ENCODE results near the gene EIF4A2. TPM values are rescaled to one million over a fixed set of nuclear protein-coding genes. Genes with fewer than 3 reads are reported as not detected.

The EIF4A2 gene
- total and polyA plus RNA-seq, 5 donors from 2014 or later = 203 to 900 (median 251) TPM

DNA sequence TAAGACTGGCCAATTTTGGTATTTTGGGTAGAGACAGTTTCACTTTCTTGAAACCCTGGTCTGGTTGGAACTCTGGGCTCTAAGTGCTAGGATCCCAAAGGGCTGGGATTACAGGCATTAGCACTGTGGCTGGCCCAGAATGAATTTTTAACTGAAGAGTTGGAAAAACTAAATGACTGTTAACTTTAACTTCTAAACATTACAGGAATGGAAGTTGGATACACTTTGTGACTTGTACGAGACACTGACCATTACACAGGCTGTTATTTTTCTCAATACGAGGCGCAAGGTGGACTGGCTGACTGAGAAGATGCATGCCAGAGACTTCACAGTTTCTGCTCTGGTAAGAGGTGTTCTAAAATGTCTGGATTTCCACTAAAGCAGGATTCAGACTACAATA is 3.5 kb downstream of the EIF4A2 start:
- DNase-seq (no peak), ATAC-seq (ENCODE audit: low read depth in 2 of 2) (no peak)
- Mint-ChIP-seq H3K4me3 (peak overlapping the region; percentile 97 to 100 (median 100)), H3K36me3 (peaks cover 59% of the 10 kb centered on the region), H3K9me3 (peaks cover 0 to 3% (median 0%) of the 10 kb centered on the region in 7 donors), H3K4me1 (peaks cover 43 to 78% (median 58%) of the 10 kb centered on the region in 4 donors), H3K27me3 (peaks cover 15% of the 10 kb centered on the region), H3K27ac (peak overlapping the region in 2 of 3 donors; percentile 76 to 80)
- Histone ChIP-seq H3K4me3 (ENCODE audit: low read depth, low read length) (peak overlapping the region; percentile 96), H3K9me3 (ENCODE audit: control insufficient read depth in 2 of 2, low read length in 2 of 2) (no peaks in the 10 kb centered on the region), H3K27me3 (ENCODE audit: control insufficient read depth, insufficient read depth, low read length) (no peaks in the 10 kb centered on the region), H3K36me3 (ENCODE audit: control insufficient read depth, insufficient read depth, low read length) (peaks cover 72% of the 10 kb centered on the region), H3K4me1 (ENCODE audit: control insufficient read depth, insufficient read depth, low read length, poor library complexity, severe bottlenecking) (peaks cover 54% of the 10 kb centered on the region), H3K27ac (ENCODE audit: insufficient read depth, low read length, poor library complexity, severe bottlenecking) (peak overlapping the region; percentile 97)

GRCh38 chr3:186787642-186788481 is 4.5 kb downstream of the EIF4A2 start:
- peak overlapping the region; percentile 96 for H3K4me3 ChIP-seq (ENCODE audit: low read depth, low read length)
- DNase-seq = no peak

GRCh38 chr3:186788482-186789370 is 5.3 kb downstream of the EIF4A2 start:
- no peaks in the 10 kb centered on the region for H3K9me3 Mint-ChIP-seq

More at GRCh38 chr3:186787642-186788481, 4.5 kb downstream of the EIF4A2 start:
- Histone ChIP-seq H3K4me1 (ENCODE audit: control insufficient read depth, insufficient read depth, low read length, poor library complexity, severe bottlenecking) (peaks cover 50% of the 10 kb centered on the region), H3K9me3 (ENCODE audit: control insufficient read depth in 2 of 2, low read length in 2 of 2) (no peaks in the 10 kb centered on the region), H3K27ac (ENCODE audit: insufficient read depth, low read length, poor library complexity, severe bottlenecking) (peak overlapping the region; percentile 97), H3K27me3 (ENCODE audit: control insufficient read depth, insufficient read depth, low read length) (no peaks in the 10 kb centered on the region), H3K36me3 (ENCODE audit: control insufficient read depth, insufficient read depth, low read length) (peaks cover 81% of the 10 kb centered on the region)
- Mint-ChIP-seq H3K27me3 (peaks cover 11% of the 10 kb centered on the region), H3K4me1 (peaks cover 40 to 73% (median 53%) of the 10 kb centered on the region in 4 donors), H3K4me3 (peak overlapping the region; percentile 73 to 100 (median 98)), H3K36me3 (peaks cover 60% of the 10 kb centered on the region), H3K9me3 (peaks cover 0 to 3% (median 0%) of the 10 kb centered on the region in 7 donors), H3K27ac (peak overlapping the region; percentile 65 to 80 (median 76))
- ATAC-seq (ENCODE audit: low read depth in 2 of 2) = no peak

GRCh38 chr3:186789554-186790260 is 6.3 kb downstream of the EIF4A2 start:
- Mint-ChIP-seq H3K4me3 (peak overlapping the region in 2 of 4 donors; percentile 21 to 97), H3K27ac (peak overlapping the region in 2 of 3 donors; percentile 36 to 38), H3K4me1 (peaks cover 44 to 57% (median 48%) of the 10 kb centered on the region in 4 donors), H3K27me3 (no peaks in the 10 kb centered on the region), H3K36me3 (peaks cover 61% of the 10 kb centered on the region), H3K9me3 (no peaks in the 10 kb centered on the region)
- H3K9me3 ChIP-seq (ENCODE audit: control insufficient read depth in 2 of 2, low read length in 2 of 2) = no peaks in the 10 kb centered on the region
- H3K4me1 ChIP-seq (ENCODE audit: control insufficient read depth, insufficient read depth, low read length, poor library complexity, severe bottlenecking) = peaks cover 44% of the 10 kb centered on the region
- H3K27ac ChIP-seq (ENCODE audit: insufficient read depth, low read length, poor library complexity, severe bottlenecking) = no peak overlapping the region
- no peak for DNase-seq
- no peak overlapping the region for H3K4me3 ChIP-seq (ENCODE audit: low read depth, low read length)
- ATAC-seq (ENCODE audit: low read depth in 2 of 2) = peak in 1 of 2 donors; percentile 2
- H3K27me3 ChIP-seq (ENCODE audit: control insufficient read depth, insufficient read depth, low read length) = no peaks in the 10 kb centered on the region
- H3K36me3 ChIP-seq (ENCODE audit: control insufficient read depth, insufficient read depth, low read length) = peaks cover 88% of the 10 kb centered on the region

More at GRCh38 chr3:186788482-186789370, 5.3 kb downstream of the EIF4A2 start:
- DNase-seq = peak in 1 of 3 donors; percentile 11
- ATAC-seq (ENCODE audit: low read depth in 2 of 2) = no peak
- Histone ChIP-seq H3K4me3 (ENCODE audit: low read depth, low read length) (peak overlapping the region; percentile 96), H3K27ac (ENCODE audit: insufficient read depth, low read length, poor library complexity, severe bottlenecking) (peak overlapping the region; percentile 97), H3K9me3 (ENCODE audit: control insufficient read depth in 2 of 2, low read length in 2 of 2) (no peaks in the 10 kb centered on the region), H3K27me3 (ENCODE audit: control insufficient read depth, insufficient read depth, low read length) (no peaks in the 10 kb centered on the region), H3K4me1 (ENCODE audit: control insufficient read depth, insufficient read depth, low read length, poor library complexity, severe bottlenecking) (peaks cover 50% of the 10 kb centered on the region), H3K36me3 (ENCODE audit: control insufficient read depth, insufficient read depth, low read length) (peaks cover 87% of the 10 kb centered on the region)
- H3K4me3 Mint-ChIP-seq = peak overlapping the region; percentile 73 to 100 (median 88)
- H3K27me3 Mint-ChIP-seq = peaks cover 2% of the 10 kb centered on the region
- H3K4me1 Mint-ChIP-seq = peaks cover 40 to 67% (median 52%) of the 10 kb centered on the region in 4 donors
- peaks cover 61% of the 10 kb centered on the region for H3K36me3 Mint-ChIP-seq
- peak overlapping the region; percentile 12 to 80 (median 34) for H3K27ac Mint-ChIP-seq

- H3K4me1 ChIP-seq (ENCODE audit: control insufficient read depth, insufficient read depth, low read length, poor library complexity, severe bottlenecking) = peaks cover 37% of the 10 kb centered on the region
- Mint-ChIP-seq H3K27me3 (no peaks in the 10 kb centered on the region), H3K36me3 (peaks cover 54% of the 10 kb centered on the region), H3K4me3 (peak overlapping the region in 2 of 4 donors; percentile 75 to 97), H3K27ac (peak overlapping the region in 2 of 3 donors; percentile 26 to 36), H3K4me1 (peaks cover 41 to 50% (median 43%) of the 10 kb centered on the region in 4 donors), H3K9me3 (no peaks in the 10 kb centered on the region)
- H3K9me3 ChIP-seq (ENCODE audit: control insufficient read depth in 2 of 2, low read length in 2 of 2) = no peaks in the 10 kb centered on the region
- peak in 1 of 3 donors; percentile 10 for DNase-seq
- no peak overlapping the region for H3K27ac ChIP-seq (ENCODE audit: insufficient read depth, low read length, poor library complexity, severe bottlenecking)
- H3K36me3 ChIP-seq (ENCODE audit: control insufficient read depth, insufficient read depth, low read length) = peaks cover 80% of the 10 kb centered on the region
- no peaks in the 10 kb centered on the region for H3K27me3 ChIP-seq (ENCODE audit: control insufficient read depth, insufficient read depth, low read length)
- ATAC-seq (ENCODE audit: low read depth in 2 of 2) = peak in 1 of 2 donors; percentile 6
- no peak overlapping the region for H3K4me3 ChIP-seq (ENCODE audit: low read depth, low read length)
Observed at GRCh38 chr3:186790261-186790981, 7.0 kb downstream of the EIF4A2 start.

DNA sequence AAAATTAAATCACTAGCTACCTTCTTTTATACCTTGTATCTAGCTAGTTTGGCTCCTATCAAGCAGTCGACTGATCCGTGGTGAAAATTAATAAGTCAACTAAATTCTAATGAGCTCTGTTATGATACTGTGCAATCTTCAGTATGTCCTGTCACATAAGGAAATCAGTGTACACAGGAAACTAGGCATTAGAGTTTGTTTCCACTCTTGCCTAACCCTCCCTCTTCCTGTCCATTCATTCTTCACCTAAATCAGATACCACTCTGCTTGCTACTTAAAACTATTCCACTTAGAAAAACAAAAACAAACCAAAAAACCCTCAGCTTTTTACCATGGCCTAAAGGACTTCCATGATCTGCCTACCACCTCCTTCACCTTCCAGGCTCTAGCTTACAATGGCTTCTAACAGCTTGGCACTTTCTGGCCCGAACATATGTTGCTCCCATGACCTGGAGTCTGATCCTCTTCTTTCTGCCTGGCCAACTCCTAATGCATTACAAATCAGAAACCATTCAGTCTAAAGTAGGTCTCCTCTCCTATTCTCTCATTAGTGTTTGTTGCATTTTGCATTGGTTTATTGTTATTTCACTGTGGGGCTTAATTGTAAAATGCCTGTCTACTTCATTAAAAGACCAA is 15.0 kb downstream of the EIF4A2 start:
- peaks cover 4% of the 10 kb centered on the region for H3K27me3 Mint-ChIP-seq
- H3K36me3 ChIP-seq (ENCODE audit: control insufficient read depth, insufficient read depth, low read length) = peaks cover 45% of the 10 kb centered on the region
- peaks cover 16% of the 10 kb centered on the region for H3K4me1 ChIP-seq (ENCODE audit: control insufficient read depth, insufficient read depth, low read length, poor library complexity, severe bottlenecking)
- H3K4me3 Mint-ChIP-seq = no peak overlapping the region
- no peaks in the 10 kb centered on the region for H3K9me3 Mint-ChIP-seq
- peak overlapping the region in 2 of 3 donors; percentile 11 to 54 for H3K27ac Mint-ChIP-seq
- H3K27me3 ChIP-seq (ENCODE audit: control insufficient read depth, insufficient read depth, low read length) = no peaks in the 10 kb centered on the region
- no peak for ATAC-seq (ENCODE audit: low read depth in 2 of 2)
- peak in 1 of 3 donors; percentile 47 for DNase-seq
- H3K36me3 Mint-ChIP-seq = peaks cover 34% of the 10 kb centered on the region
- no peak overlapping the region for H3K4me3 ChIP-seq (ENCODE audit: low read depth, low read length)
- H3K9me3 ChIP-seq (ENCODE audit: control insufficient read depth in 2 of 2, low read length in 2 of 2) = no peaks in the 10 kb centered on the region
- no peak overlapping the region for H3K27ac ChIP-seq (ENCODE audit: insufficient read depth, low read length, poor library complexity, severe bottlenecking)
- H3K4me1 Mint-ChIP-seq = peaks cover 16 to 29% (median 23%) of the 10 kb centered on the region in 4 donors
